OCI-LY3 (cell line): Measurements from ENCODE around the gene TMEM178B.

Source experiments
- H2AFZ ChIP-seq: fragments of 200-600, 300-600 bp; shearing (Covaris generic); 2 replicates; pipeline ENCODE4 v1.6.0; 2014; ENCODE audit warnings: antibody characterized with exemption, low read depth, low read length
- H3K27ac ChIP-seq: fragments of 200-600, 300-600 bp; sonication (generic); 2 replicates; pipeline ENCODE4 v1.5.1; 2014; ENCODE audit warnings: mild to moderate bottlenecking, low read length, moderate library complexity, mixed read lengths
- H3K27me3 ChIP-seq: fragments of 200-600, 300-600 bp; sonication (generic); 2 replicates; pipeline ENCODE4 v1.6.1; 2014; ENCODE audit warnings: low read depth, low read length, mixed read lengths
- H3K36me3 ChIP-seq: fragments of 200-600, 300-600 bp; sonication (generic); replicated peaks from 2 replicates; pipeline ENCODE3; 2014; ENCODE audit warnings: low read depth, low read length, mixed read lengths
- H3K4me1 ChIP-seq: fragments of 300-600, 200-600 bp; sonication (generic); 2 replicates; pipeline ENCODE4 v1.6.1; 2014; ENCODE audit warnings: low read length, mixed read lengths
- H3K4me2 ChIP-seq: fragments of 200-600, 300-600 bp; sonication (generic); 2 replicates; pipeline ENCODE4 v1.6.1; 2014; ENCODE audit warnings: low read length, mixed read lengths
- H3K4me3 ChIP-seq: fragments of 300-600, 200-600 bp; sonication (generic); 2 replicates; pipeline ENCODE4 v1.5.1; 2014; ENCODE audit warnings: antibody characterized with exemption, mild to moderate bottlenecking, low read length, moderate library complexity
- H3K79me2 ChIP-seq: fragments of 300-600, 200-600 bp; shearing (Covaris generic); 2 replicates; pipeline ENCODE4 v1.6.1; 2014; ENCODE audit warnings: mild to moderate bottlenecking, low read length, mixed read lengths
- H3K9ac ChIP-seq: fragments of 300-600, 200-600 bp; shearing (Covaris generic); 2 replicates; pipeline ENCODE4 v1.6.0; 2014; ENCODE audit warnings: mild to moderate bottlenecking, low read length, moderate library complexity
- H3K9me3 ChIP-seq: fragments of 200-600, 300-600 bp; shearing (Covaris generic); 2 replicates; pipeline ENCODE4 v1.6.1; 2014; ENCODE audit warnings: low read length, mixed read lengths; ENCODE audit not compliant: insufficient read depth
- H4K20me1 ChIP-seq: fragments of 200-600, 300-600 bp; sonication (generic); 2 replicates; pipeline ENCODE4 v1.6.1; 2016; ENCODE audit warnings: low read length, mixed read lengths; ENCODE audit not compliant: insufficient read depth
- CTCF ChIP-seq: fragments of 200-600, 300-600 bp; sonication (generic); IDR thresholded peaks from 2 replicates; pipeline ENCODE4 v1.5.1; 2014; ENCODE audit warnings: antibody characterized with exemption, low read length, low read depth
- EZH2phosphoT487 ChIP-seq: fragments of 200-600 bp; shearing (Covaris generic); IDR thresholded peaks from 2 replicates; pipeline ENCODE4 v1.6.1; 2018; ENCODE audit warnings: antibody characterized with exemption, mixed run types, low read depth

The TMEM178B gene

GRCh38 chr7:141407893-141408292 lies 334.0 kb downstream of the TMEM178B start:
- Histone ChIP-seq H3K9ac (no peak overlapping the region), H4K20me1 (no peaks in the 10 kb centered on the region), H3K36me3 (no peaks in the 10 kb centered on the region), H3K4me2 (no peak overlapping the region), H2AFZ (no peak overlapping the region), H3K27ac (no peak overlapping the region), H3K4me1 (no peaks in the 10 kb centered on the region), H3K27me3 (no peaks in the 10 kb centered on the region), H3K79me2 (no peaks in the 10 kb centered on the region), H3K9me3 (no peaks in the 10 kb centered on the region), H3K4me3 (no peak overlapping the region)
- TF ChIP-seq CTCF (no peak), EZH2phosphoT487 (no peak)

- Histone ChIP-seq H3K9ac (no peak overlapping the region), H3K27ac (no peak overlapping the region), H3K4me1 (no peaks in the 10 kb centered on the region), H2AFZ (no peak overlapping the region), H3K4me3 (no peak overlapping the region), H3K79me2 (no peaks in the 10 kb centered on the region), H4K20me1 (no peaks in the 10 kb centered on the region), H3K9me3 (no peaks in the 10 kb centered on the region), H3K4me2 (no peak overlapping the region), H3K36me3 (no peaks in the 10 kb centered on the region), H3K27me3 (no peaks in the 10 kb centered on the region)
- TF ChIP-seq CTCF: no peak
- TF ChIP-seq EZH2phosphoT487: no peak
Observed at GRCh38 chr7:141408440-141408839, 334.6 kb downstream of the TMEM178B start.

- Histone ChIP-seq H4K20me1 (no peaks in the 10 kb centered on the region), H3K27me3 (no peaks in the 10 kb centered on the region), H3K4me3 (no peak overlapping the region), H3K36me3 (no peaks in the 10 kb centered on the region), H2AFZ (no peak overlapping the region), H3K9me3 (no peaks in the 10 kb centered on the region), H3K4me1 (no peaks in the 10 kb centered on the region), H3K27ac (no peak overlapping the region), H3K9ac (no peak overlapping the region), H3K4me2 (no peak overlapping the region), H3K79me2 (no peaks in the 10 kb centered on the region)
- TF ChIP-seq CTCF (no peak), EZH2phosphoT487 (no peak)
Observed at GRCh38 chr7:141409219-141409618, 335.4 kb downstream of the TMEM178B start.

GRCh38 chr7:141409801-141410329 lies 336.0 kb downstream of the TMEM178B start:
- no peaks in the 10 kb centered on the region for H3K9me3 ChIP-seq
- H2AFZ ChIP-seq: no peak overlapping the region
- no peak overlapping the region for H3K4me3 ChIP-seq
- no peak overlapping the region for H3K9ac ChIP-seq
- no peaks in the 10 kb centered on the region for H3K27me3 ChIP-seq
- H3K4me2 ChIP-seq: no peak overlapping the region
- no peak overlapping the region for H3K27ac ChIP-seq
- no peaks in the 10 kb centered on the region for H3K79me2 ChIP-seq
- TF ChIP-seq EZH2phosphoT487 (no peak), CTCF (no peak)
- H3K4me1 ChIP-seq: no peaks in the 10 kb centered on the region
- no peaks in the 10 kb centered on the region for H4K20me1 ChIP-seq
- no peaks in the 10 kb centered on the region for H3K36me3 ChIP-seq
